T-helper 2 cell treated with Interferon-gamma antibody and Interleukin-4, amounts not matched to agents 5 μg/mL and 100 μg/mL, for 36 hours (primary cell): ENCODE data around the gene CAMK1D.

Experiments
- DNase-seq: peaks from one replicate; pipeline ENCODE4 v3.0.0; 2021; ENCODE audit warnings: low spot score
- H3K27ac Mint-ChIP-seq: one replicate; pipeline ENCODE4 v1.8.0; 2021; ENCODE audit warnings: mild to moderate bottlenecking, mixed read lengths
- H3K27me3 Mint-ChIP-seq: one replicate; pipeline ENCODE4 v1.8.0; 2021; ENCODE audit warnings: low read depth, mixed read lengths
- H3K36me3 Mint-ChIP-seq: one replicate; pipeline ENCODE4 v1.8.0; 2021; ENCODE audit warnings: low read depth, mixed read lengths
- H3K4me1 Mint-ChIP-seq: one replicate; pipeline ENCODE4 v1.8.0; 2021; ENCODE audit warnings: low read depth, mixed read lengths
- H3K4me3 Mint-ChIP-seq: one replicate; pipeline ENCODE4 v1.8.0; 2022; ENCODE audit warnings: mild to moderate bottlenecking, moderate library complexity, mixed read lengths
- H3K9me3 Mint-ChIP-seq: one replicate; pipeline ENCODE4 v1.8.0; 2021; ENCODE audit warnings: mixed read lengths

Gene CAMK1D

GRCh38 chr10:12603766-12604470, 254.6 kb downstream of the CAMK1D start:
- Mint-ChIP-seq H3K27me3 (no peaks in the 10 kb centered on the region), H3K27ac (no peak overlapping the region), H3K4me1 (peaks cover 16% of the 10 kb centered on the region), H3K4me3 (no peak overlapping the region), H3K36me3 (no peaks in the 10 kb centered on the region), H3K9me3 (no peaks in the 10 kb centered on the region)
- no peak for DNase-seq

- peak overlapping the region; percentile 97 for H3K27ac Mint-ChIP-seq
- H3K36me3 Mint-ChIP-seq: no peaks in the 10 kb centered on the region
- H3K4me1 Mint-ChIP-seq: peaks cover 16% of the 10 kb centered on the region
- H3K27me3 Mint-ChIP-seq: no peaks in the 10 kb centered on the region
- H3K9me3 Mint-ChIP-seq: no peaks in the 10 kb centered on the region
- peak; percentile 23 for DNase-seq
- H3K4me3 Mint-ChIP-seq: peak overlapping the region; percentile 82
These were observed 256.4 kb downstream of the CAMK1D start for GRCh38 chr10:12605580-12606405.

GRCh38 chr10:12606461-12606860, 257.1 kb downstream of the CAMK1D start:
- Mint-ChIP-seq H3K4me1 (peaks cover 16% of the 10 kb centered on the region), H3K27me3 (no peaks in the 10 kb centered on the region), H3K27ac (peak overlapping the region; percentile 97), H3K4me3 (peak overlapping the region; percentile 82), H3K36me3 (no peaks in the 10 kb centered on the region), H3K9me3 (no peaks in the 10 kb centered on the region)
- DNase-seq: no peak

GRCh38 chr10:12608761-12609160, 259.4 kb downstream of the CAMK1D start:
- H3K9me3 Mint-ChIP-seq: no peaks in the 10 kb centered on the region
- no peak overlapping the region for H3K4me3 Mint-ChIP-seq
- no peaks in the 10 kb centered on the region for H3K36me3 Mint-ChIP-seq
- no peaks in the 10 kb centered on the region for H3K27me3 Mint-ChIP-seq
- no peak overlapping the region for H3K27ac Mint-ChIP-seq
- no peak for DNase-seq
- peaks cover 16% of the 10 kb centered on the region for H3K4me1 Mint-ChIP-seq

- Mint-ChIP-seq H3K4me1 (peaks cover 16% of the 10 kb centered on the region), H3K36me3 (no peaks in the 10 kb centered on the region), H3K9me3 (no peaks in the 10 kb centered on the region), H3K27me3 (no peaks in the 10 kb centered on the region), H3K4me3 (no peak overlapping the region), H3K27ac (no peak overlapping the region)
- no peak for DNase-seq
These were observed 260.1 kb downstream of the CAMK1D start for GRCh38 chr10:12609435-12609834.

GRCh38 chr10:12613136-12613535, 263.8 kb downstream of the CAMK1D start:
- Mint-ChIP-seq H3K4me3 (no peak overlapping the region), H3K27me3 (peaks cover 3% of the 10 kb centered on the region), H3K4me1 (no peaks in the 10 kb centered on the region), H3K36me3 (no peaks in the 10 kb centered on the region), H3K27ac (no peak overlapping the region), H3K9me3 (no peaks in the 10 kb centered on the region)
- no peak for DNase-seq

- Mint-ChIP-seq H3K4me3 (no peak overlapping the region), H3K4me1 (no peaks in the 10 kb centered on the region), H3K9me3 (no peaks in the 10 kb centered on the region), H3K27me3 (peaks cover 5% of the 10 kb centered on the region), H3K36me3 (no peaks in the 10 kb centered on the region), H3K27ac (no peak overlapping the region)
- no peak for DNase-seq
These were observed 265.0 kb downstream of the CAMK1D start for GRCh38 chr10:12614177-12614995.

GRCh38 chr10:12615296-12616220, 266.2 kb downstream of the CAMK1D start:
- Mint-ChIP-seq H3K9me3 (no peaks in the 10 kb centered on the region), H3K4me1 (no peaks in the 10 kb centered on the region), H3K27me3 (peaks cover 5% of the 10 kb centered on the region), H3K4me3 (no peak overlapping the region), H3K36me3 (no peaks in the 10 kb centered on the region), H3K27ac (no peak overlapping the region)
- DNase-seq: no peak

GRCh38 chr10:12617191-12618175, 268.1 kb downstream of the CAMK1D start:
- no peaks in the 10 kb centered on the region for H3K4me1 Mint-ChIP-seq
- no peak for DNase-seq
- peaks cover 5% of the 10 kb centered on the region for H3K27me3 Mint-ChIP-seq
- no peaks in the 10 kb centered on the region for H3K36me3 Mint-ChIP-seq
- no peaks in the 10 kb centered on the region for H3K9me3 Mint-ChIP-seq
- no peak overlapping the region for H3K27ac Mint-ChIP-seq
- no peak overlapping the region for H3K4me3 Mint-ChIP-seq

GRCh38 chr10:12622016-12622415, 272.7 kb downstream of the CAMK1D start:
- Mint-ChIP-seq H3K27me3 (peaks cover 5% of the 10 kb centered on the region), H3K36me3 (no peaks in the 10 kb centered on the region), H3K4me3 (no peak overlapping the region), H3K9me3 (no peaks in the 10 kb centered on the region), H3K4me1 (no peaks in the 10 kb centered on the region), H3K27ac (no peak overlapping the region)
- no peak for DNase-seq

- Mint-ChIP-seq H3K4me3 (no peak overlapping the region), H3K27me3 (peaks cover 5% of the 10 kb centered on the region), H3K9me3 (no peaks in the 10 kb centered on the region), H3K4me1 (no peaks in the 10 kb centered on the region), H3K36me3 (no peaks in the 10 kb centered on the region), H3K27ac (no peak overlapping the region)
- no peak for DNase-seq
These were observed 273.3 kb downstream of the CAMK1D start for GRCh38 chr10:12622691-12623090.

- DNase-seq: no peak
- Mint-ChIP-seq H3K27me3 (no peaks in the 10 kb centered on the region), H3K36me3 (no peaks in the 10 kb centered on the region), H3K9me3 (no peaks in the 10 kb centered on the region), H3K27ac (no peak overlapping the region), H3K4me1 (peaks cover 11% of the 10 kb centered on the region), H3K4me3 (no peak overlapping the region)
These were observed 276.2 kb downstream of the CAMK1D start for GRCh38 chr10:12625393-12626023.
